ENCODE measurements around the gene PRTN3.

GRCh38 chr19:799076-799881 is 41.5 kb upstream of the PRTN3 start:
- TF ChIP-seq CTCF (IDR thresholded peaks at IDR 0.05) = peak; percentile 41
- TF ChIP-seq CHD2 (IDR thresholded peaks at IDR 0.05; ENCODE audit: low read length, partially characterized antibody) = no peak
- TF ChIP-seq SIN3A (IDR thresholded peaks at IDR 0.05; ENCODE audit: borderline replicate concordance, low read depth, low read length) = peak; percentile 56; the same call in 1 of the 2 replicates
- no peak for TF ChIP-seq GABPA (IDR thresholded peaks at IDR 0.05; ENCODE audit: low read depth)
- no peak for TF ChIP-seq USF2 (IDR thresholded peaks at IDR 0.05; ENCODE audit: borderline replicate concordance, low read depth, low read length)
- TF ChIP-seq RAD21 (IDR thresholded peaks at IDR 0.05; ENCODE audit: low read length) = no peak
- TF ChIP-seq EP300 (IDR thresholded peaks at IDR 0.05; ENCODE audit: borderline replicate concordance in 1 of 2, low read depth in 1 of 2, low read length in 1 of 2) = no peak
- TF ChIP-seq USF1 (IDR thresholded peaks at IDR 0.05; ENCODE audit: borderline replicate concordance, low read depth) = no peak
- no peak for TF ChIP-seq RFX5 (IDR thresholded peaks at IDR 0.05; ENCODE audit: low read length)

Measured in SK-N-SH (cell line).